ENCODE results near the gene LGALS7.
"Not testable (repeated sequence)": the region's sequence is repeated elsewhere in the genome, so short reads cannot be mapped to it uniquely, and the experiment has no call there.

LGALS7 gene

DNA sequence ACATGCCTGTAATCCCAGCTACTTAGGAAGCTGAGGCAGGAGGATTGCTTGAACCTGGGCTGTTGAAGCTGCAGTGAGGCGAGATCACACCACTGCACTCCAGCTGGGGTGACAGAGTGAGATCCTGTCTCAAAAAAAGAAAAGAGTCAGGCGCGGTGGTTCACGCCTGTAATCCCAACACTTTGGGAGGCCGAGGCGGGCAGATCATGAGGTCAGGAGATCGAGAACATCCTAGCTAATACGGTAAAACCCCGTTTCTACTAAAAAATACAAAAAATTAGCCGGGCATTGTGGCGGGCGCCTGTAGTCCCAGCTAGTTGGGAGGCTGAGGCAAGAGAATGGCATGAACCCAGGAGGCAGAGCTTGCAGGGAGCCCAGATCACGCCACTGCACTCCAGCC is 8.9 kb upstream of the LGALS7 start:
- in situ Hi-C loops (cut with HindIII; ENCODE audit: low pct_ligation_motif_present, low pct_unique_long_range_greater_than_20kb, low sequenced_read_pairs); DNase-seq: not testable (repeated sequence)

DNA sequence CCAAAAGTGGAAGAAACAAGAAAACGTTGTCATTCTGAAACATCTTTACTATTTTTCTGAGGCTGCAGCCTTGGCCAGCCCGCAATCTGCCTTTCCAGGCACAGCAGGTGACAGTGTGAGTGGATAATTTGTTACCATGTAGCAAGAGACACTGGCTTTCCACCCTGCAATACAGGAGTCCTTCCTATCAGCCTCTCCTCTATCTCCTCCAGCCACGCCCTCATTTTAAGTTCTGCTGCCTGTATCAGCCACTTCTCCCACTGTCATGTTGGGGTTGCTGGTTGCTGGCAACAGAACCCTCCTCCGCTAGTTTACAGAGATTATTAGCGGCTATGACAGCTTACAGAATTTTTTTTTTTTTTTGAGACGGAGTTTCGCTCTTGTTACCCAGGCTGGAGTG is 7.7 kb upstream of the LGALS7 start:
- in situ Hi-C loops (cut with HindIII; ENCODE audit: low pct_ligation_motif_present, low pct_unique_long_range_greater_than_20kb, low sequenced_read_pairs) = no loop called here

DNA sequence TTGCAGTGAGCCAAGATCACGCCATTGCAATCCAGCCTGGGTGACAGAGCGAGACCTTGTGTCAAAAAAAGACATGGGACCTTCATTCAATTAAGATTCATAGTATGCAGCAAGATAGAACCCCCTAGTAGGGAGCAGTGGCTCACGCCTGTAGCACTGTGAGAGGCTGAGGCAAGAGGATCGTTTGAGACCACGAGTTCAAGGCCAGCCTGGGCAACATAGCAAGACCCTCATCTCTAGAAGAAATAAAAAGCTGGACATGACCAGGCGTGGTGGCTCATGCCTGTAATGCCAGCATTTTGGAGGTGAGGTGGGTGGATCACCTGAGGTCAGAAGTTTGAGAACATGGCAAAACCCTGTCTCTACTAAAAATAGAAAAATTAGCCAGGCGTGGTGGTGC is 7.1 kb upstream of the LGALS7 start:
- in situ Hi-C loops (cut with HindIII; ENCODE audit: low pct_ligation_motif_present, low pct_unique_long_range_greater_than_20kb, low sequenced_read_pairs) = no loop called here
- DNase-seq = no peak

More for the DNA sequence above, 7.7 kb upstream of the LGALS7 start:
- DNase-seq = no peak

DNA sequence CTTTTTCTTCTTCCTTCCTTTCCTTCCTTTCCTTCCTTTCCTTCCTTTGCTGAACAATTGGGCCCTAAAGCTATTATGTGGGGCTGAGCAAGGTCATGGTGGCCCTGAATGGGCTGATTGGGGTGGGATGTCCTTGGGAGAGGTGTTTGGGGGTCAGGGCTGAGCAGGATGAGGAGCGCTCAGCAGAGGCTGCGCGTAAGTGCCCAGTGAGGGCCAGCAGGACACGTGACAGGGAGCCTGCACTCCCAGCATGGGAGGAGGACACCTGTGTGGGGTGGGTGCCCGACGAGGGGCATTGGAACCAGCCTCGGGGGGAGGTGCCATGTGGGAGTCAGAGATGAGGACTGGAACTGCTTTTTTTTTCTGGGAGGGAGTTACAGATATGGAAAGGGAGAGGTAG is 5.4 kb upstream of the LGALS7 start:
- in situ Hi-C loops (cut with HindIII; ENCODE audit: low pct_ligation_motif_present, low pct_unique_long_range_greater_than_20kb, low sequenced_read_pairs) = no loop called here
- DNase-seq = no peak

DNA sequence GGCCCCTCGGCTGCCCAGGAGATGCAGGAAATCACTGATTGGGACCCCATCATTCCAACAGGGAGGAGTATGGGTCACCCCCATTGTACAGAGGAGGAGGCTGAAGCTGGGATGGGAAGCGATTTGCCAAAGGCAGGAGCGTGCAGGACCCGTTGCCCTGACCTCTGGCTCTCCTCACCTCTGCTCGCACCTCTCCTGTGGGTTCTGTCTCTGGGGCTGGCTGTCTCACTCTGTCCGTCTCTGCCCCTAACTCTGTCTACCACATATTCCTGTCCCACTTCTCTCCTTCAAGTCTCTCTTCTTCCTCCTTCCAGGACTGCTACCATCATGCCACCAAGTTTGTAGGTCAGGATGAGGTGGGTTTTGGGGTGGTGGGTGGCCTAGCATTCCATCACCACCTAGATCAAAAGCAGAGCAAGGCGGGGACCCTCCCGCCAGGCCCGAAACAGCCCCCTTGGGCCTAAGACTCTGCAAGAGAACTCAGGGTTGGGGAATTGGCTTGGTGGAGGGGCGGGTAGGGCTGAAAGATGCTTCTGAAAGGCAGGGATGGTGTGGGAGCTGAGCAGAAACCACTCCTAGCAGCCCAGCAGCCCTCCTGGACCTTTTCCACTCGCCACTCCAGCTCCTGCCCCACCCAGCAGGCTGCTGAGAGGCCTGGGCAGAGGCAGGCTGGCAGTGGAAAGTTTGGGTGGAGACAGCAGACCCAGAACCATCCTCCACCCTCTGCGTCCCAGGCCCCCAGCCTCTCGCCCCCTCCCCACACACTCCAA is 1.0 kb upstream of the LGALS7 start:
- in situ Hi-C loops (cut with HindIII; ENCODE audit: low pct_ligation_motif_present, low pct_unique_long_range_greater_than_20kb, low sequenced_read_pairs) = no loop called here
- DNase-seq = no peak

DNA sequence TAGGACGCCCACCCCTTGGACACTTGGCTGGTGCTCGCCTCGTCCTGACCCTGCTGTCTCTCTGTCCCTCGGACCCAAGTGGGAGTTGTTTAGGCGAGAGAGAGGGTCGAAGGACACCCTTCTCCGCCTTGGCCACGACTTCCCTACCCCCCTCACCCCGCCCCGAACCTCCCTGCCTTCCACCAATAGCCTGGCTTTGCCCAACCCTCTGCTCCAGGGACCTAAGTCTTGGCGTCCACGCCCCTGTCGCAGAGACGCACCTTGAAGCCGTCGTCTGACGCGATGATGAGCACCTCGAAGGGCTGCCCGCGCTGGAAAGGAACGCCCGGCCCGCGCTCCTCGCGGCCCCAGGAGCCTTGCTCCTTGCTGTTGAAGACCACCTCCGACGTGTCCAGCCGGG is 1.7 kb downstream of the LGALS7 start:
- DNase-seq; in situ Hi-C loops (cut with HindIII; ENCODE audit: low pct_ligation_motif_present, low pct_unique_long_range_greater_than_20kb, low sequenced_read_pairs): not testable (repeated sequence)

DNA sequence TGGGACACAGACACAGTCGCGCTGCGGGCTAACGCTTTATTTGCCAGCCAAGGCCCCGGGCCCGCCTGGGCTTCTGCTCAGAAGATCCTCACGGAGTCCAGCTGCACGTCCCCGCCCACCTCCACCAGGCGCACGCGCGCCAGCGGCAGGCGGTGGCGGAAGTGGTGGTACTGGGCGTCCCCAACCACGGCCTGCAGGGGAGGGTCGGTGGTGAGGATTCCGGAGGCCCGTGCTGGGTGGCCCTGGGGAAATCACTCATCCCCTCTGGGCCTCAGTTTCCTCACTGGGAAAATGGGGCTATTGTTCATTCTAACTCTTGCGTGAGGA is 2.4 kb downstream of the LGALS7 start:
- DNase-seq; in situ Hi-C loops (cut with HindIII; ENCODE audit: low pct_ligation_motif_present, low pct_unique_long_range_greater_than_20kb, low sequenced_read_pairs): not testable (repeated sequence)

DNA sequence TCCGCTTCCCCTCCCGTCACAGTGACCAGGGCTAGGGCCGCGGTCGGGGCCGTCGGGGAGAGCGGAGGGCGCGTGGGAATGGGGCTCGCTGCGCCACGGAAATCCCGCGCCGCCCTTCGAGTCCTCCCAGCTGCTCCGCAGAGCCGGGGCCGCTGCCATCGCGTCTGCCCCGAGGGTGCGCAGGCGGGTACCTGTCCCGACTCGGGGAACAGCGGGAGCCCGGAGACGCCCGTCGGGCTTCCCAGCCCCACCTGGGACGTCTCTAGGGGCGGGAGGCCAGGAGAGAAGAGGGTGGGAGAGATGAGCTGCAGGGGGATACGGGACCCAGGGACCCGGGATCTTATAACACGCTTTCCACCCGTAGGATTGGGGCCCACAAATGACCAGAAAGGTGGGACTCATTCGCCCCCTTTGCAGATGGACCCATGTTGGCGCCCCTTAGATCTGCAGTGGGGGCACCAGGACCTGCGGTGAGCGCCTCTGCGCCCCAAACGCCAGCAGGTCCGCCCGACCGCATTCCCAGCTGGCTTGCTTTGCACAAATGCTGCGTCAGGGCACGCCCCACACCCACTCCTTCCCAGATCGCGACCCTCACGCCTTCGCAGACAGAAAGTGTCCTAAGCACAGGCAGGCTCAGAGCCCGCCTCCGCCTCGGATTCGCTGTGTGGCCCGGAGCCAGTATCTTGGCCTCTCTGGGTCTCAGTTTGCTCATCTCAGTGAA is 2.9 kb downstream of the LGALS7 start:
- in situ Hi-C loops (cut with HindIII; ENCODE audit: low pct_ligation_motif_present, low pct_unique_long_range_greater_than_20kb, low sequenced_read_pairs); DNase-seq: not testable (repeated sequence)

DNA sequence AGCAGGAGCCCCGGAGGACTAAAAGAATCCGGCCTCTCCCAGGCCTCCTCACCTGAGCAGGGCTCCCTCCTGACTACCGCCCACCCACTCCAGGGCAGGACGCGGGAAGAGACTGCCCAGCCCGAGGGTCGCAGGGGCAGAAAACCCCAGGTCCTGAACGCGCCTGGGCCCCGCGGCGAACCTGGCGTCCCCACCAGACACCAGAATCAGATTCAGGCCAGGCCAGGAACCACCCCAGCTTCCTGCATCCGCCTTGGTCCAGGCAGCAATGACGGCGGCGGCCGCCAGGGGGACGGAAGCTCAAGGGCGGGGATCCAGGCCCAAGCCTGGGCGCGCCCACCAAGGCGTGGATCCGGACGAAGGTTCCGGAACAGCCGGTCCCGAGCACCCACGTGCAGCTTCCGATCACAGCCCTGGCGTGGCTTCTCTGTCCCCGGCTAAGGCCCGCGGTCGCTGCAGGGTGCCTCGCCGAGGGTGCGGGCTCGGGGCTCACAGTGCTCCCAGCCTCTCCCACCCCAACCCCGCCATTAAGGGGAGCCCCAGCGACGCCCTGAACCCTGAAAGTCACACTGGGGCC is 3.6 kb downstream of the LGALS7 start:
- DNase-seq = no peak

DNA sequence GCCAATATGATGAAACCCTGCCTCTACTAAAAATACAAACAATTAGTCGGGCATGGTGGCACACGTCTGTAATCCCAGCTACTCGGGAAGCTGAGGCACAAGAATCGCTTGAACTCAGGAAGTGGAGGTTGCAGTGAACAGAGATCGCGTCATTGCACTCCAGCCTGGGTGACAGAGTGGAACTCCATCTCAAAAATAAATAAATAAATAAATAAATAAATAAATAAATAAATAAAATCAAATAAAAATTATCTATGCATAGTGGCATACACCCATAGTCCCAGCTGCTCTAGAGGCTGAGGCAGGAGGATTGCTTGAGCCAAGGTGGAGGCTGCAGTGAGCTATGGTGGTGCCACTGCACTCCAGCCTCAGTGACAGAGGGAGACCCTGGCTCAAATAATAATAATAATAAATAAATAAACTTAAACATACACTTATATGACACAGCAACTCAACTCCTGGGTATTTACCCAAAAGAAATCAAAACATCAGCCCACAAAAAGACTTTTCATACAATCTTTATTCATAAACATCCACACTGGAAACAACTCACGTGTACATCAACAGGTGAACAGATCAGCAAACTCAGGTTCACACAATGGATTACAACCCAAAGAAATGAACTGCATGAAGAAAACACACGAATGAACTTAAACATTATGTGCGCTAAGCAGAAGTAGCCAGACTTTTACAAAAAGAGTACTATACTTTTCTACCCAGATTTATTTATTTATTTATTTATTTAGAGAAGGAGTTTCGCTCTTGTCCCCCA is 6.9 kb downstream of the LGALS7 start:
- no peak for DNase-seq
- in situ Hi-C loops (cut with HindIII; ENCODE audit: low pct_ligation_motif_present, low pct_unique_long_range_greater_than_20kb, low sequenced_read_pairs) = no loop called here

More for the DNA sequence above, 3.6 kb downstream of the LGALS7 start:
- in situ Hi-C loops (cut with HindIII; ENCODE audit: low pct_ligation_motif_present, low pct_unique_long_range_greater_than_20kb, low sequenced_read_pairs) = no loop called here

DNA sequence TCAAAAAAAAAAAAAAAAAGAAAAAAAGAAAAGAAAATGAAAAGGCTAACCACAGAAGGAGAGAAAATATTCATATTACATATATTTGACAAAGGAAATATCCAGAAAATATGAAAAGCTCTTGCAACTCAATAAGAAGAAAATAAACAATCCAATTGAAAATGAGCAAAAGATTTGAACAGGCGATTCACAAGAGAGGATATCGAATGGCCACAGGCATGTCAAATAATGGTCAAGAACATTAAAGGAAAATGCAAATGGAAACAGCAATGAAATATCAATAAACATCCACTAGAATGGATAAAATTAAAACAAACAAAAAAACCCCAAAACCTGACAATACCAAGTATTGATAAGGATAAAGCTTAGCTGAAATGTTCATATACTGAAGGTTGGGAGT is 8.1 kb downstream of the LGALS7 start:
- no peak for DNase-seq
- in situ Hi-C loops (cut with HindIII; ENCODE audit: low pct_ligation_motif_present, low pct_unique_long_range_greater_than_20kb, low sequenced_read_pairs) = no loop called here

DNA sequence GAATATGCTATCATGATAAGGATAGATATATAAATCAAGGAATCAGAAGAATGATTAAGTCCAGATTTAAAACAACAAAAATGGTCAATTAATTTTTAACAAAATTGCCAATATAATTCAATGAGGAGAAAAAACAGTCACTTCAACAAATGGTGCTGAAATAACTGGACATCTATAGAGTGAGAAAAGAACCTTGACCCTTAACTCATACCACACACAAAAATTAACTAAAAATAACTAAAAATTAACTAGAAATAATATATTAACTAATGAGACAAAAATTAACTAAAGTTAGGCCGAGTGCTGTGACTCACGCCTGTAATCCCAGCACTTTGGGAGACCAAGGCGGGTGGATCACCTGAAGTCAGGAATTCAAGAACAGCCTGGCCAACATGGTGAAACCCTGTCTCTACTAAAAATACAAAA is 9.5 kb downstream of the LGALS7 start:
- DNase-seq = peak; percentile 68
- in situ Hi-C loops (cut with HindIII; ENCODE audit: low pct_ligation_motif_present, low pct_unique_long_range_greater_than_20kb, low sequenced_read_pairs) = no loop called here

DNA sequence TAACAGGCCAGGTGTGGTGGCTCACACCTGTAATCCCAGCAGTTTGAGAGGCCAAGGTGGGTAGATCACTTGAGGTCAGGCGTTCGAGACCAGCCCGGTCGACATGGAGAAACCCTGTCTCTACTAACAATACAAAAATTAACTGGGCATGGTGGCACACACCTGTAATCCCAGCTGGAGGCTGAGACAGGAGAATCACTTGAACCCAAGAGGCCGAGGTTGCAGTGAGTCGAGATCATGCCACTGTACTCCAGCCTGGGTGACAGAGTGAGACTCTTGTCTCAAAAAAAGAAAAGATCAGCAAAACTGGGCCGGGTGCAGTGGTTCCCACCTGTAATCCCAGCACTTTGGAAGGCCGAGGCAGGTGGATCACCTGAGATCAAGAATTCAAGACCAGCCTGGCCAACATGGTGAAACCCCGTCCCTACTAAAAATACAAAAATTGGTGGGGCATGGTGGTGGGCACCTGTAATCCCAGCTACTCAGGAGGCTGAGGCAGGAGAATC is 11.4 kb downstream of the LGALS7 start:
- in situ Hi-C loops (cut with HindIII; ENCODE audit: low pct_ligation_motif_present, low pct_unique_long_range_greater_than_20kb, low sequenced_read_pairs); DNase-seq: not testable (repeated sequence)

DNA sequence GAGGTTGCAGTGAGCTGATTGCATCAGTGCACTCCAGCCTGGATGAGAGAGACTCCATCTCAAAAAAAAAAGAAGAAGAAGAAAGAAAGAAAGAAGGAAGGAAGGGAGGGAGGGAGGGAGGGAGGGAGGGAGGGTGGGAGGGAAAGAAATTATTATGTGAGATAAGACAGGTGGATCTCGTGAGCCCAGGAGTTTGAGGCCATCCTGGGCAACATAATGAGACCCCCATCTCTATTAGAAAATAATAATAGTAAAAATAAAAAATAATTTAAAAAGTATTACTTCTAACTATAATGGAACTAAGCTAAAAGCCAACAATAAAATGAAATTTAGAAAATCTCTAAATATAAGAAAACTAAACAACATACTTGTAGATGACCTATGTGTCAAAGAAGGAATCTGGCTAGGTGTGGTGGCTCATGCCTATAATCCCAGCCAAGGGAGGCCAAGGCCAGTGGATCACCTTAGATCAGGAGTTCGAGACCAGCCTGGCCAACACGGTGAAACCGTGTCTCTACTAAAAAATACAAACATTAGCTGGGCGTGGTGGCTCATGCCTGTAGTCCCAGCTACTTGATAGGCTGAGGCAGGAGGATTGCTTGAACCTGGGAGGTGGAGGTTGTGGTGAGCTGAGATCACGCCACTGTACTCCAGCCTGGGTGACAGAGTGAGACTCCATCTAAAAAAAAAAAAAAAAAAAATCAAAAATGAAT is 12.4 kb downstream of the LGALS7 start:
- DNase-seq; in situ Hi-C loops (cut with HindIII; ENCODE audit: low pct_ligation_motif_present, low pct_unique_long_range_greater_than_20kb, low sequenced_read_pairs): not testable (repeated sequence)

DNA sequence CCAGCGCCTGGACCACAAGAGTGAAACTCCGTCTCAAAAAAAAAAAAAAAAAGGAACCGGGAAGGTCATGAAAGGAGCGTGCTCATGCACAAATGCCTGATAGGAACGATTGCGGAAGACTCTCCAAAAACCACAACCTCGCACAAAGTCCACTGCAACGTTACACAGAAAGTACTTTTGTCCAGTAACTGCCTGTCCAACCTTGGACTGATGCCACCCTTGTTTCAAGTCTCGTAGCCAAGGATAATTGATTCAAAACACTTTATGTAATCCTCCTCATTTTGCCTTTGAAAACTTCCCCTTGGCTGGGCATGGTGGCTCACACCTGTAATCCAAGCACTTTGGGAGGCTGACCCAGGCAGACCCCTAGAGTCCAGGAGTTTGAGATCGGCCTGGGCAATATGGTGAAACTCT is 13.7 kb downstream of the LGALS7 start:
- in situ Hi-C loops (cut with HindIII; ENCODE audit: low pct_ligation_motif_present, low pct_unique_long_range_greater_than_20kb, low sequenced_read_pairs) = no loop called here
- no peak for DNase-seq

DNA sequence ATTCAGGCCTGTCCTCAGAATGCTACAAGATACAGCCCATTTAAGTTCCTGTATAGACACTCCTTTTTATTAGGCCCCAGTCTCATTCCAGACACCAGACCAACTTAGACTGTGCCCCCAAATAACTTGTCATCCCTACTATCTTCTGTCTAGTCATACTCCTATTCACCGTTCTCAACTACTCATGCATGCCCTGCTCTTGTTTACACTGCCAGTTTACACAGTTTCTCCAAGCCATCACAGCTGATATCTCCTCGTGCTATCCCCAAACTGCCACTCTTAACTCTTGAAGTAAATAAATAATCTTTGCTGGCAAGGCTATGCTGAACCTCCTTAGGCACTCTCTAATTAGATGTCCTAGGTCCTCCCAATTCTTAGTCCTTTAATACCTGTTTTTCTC is 19.1 kb downstream of the LGALS7 start:
- in situ Hi-C loops (cut with HindIII; ENCODE audit: low pct_ligation_motif_present, low pct_unique_long_range_greater_than_20kb, low sequenced_read_pairs); DNase-seq: not testable (repeated sequence)

DNA sequence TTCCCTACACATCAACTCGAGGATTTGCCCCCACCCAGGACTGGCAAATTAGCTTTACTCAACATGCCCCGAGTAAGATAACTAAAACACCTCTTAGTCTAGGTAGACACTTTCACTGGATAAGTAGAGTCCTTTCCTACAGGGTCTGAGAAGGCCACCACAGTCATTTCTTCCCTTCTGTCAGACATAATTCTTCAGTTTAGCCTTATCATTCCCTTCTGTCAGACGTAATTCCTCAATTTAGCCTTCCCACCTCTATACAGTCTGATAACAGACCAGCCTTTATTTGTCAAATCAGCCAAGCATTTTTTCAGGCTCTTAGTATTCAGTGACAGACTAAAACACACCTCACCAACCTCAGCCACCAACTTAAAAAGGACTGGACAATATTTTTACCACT is 19.5 kb downstream of the LGALS7 start:
- DNase-seq; in situ Hi-C loops (cut with HindIII; ENCODE audit: low pct_ligation_motif_present, low pct_unique_long_range_greater_than_20kb, low sequenced_read_pairs): not testable (repeated sequence)

DNA sequence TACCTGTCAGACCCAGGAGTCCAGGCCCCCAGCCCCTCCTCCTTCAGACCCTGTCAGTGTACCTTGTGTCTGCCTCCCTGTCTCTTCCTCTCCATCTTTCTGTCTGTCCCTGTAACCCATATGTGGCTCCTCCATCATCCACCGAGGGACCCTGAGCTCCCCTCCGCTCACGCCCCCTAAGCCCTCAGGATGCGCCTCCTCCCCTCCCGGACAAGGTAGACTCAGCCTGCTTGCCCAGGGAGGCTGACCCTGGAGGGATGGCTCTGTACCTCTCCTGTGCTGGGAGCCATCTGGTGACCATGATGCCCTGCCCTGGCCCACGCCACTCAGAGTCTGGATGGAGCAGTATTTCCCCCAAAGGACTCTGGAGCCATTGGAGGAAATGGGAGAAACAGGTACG is 28.0 kb downstream of the LGALS7 start:
- no peak for DNase-seq
- in situ Hi-C loops (cut with HindIII; ENCODE audit: low pct_ligation_motif_present, low pct_unique_long_range_greater_than_20kb, low sequenced_read_pairs) = no loop called here
